Measurements from ENCODE around the gene ALDH16A1. TPM values are rescaled to one million over a fixed set of nuclear protein-coding genes. Genes with fewer than 3 reads are reported as not detected.
A peak's percentile ranks its signal among the peaks of the same experiment; 100 is the strongest.

ALDH16A1 gene
- total and polyA plus RNA-seq, 10 of the 15 experiments (the other 5 are each of a cell fraction or from before 2014, with no cell fraction given) = 1.7 to 49.3 (median 18.1) TPM

GRCh38 chr19:49469828-49470614, 17.0 kb downstream of the ALDH16A1 start (continued):
- TF ChIP-seq ETV6 (conservative IDR thresholded peaks at IDR 0.05 in 1 of 2, IDR thresholded peaks at IDR 0.05 in 1 of 2; ENCODE audit: borderline replicate concordance in 1 of 2, low read depth in 1 of 2) (peak in 1 of 2 experiments; percentile 51; a peak in 1 of 4 replicates), SMC3 (IDR thresholded peaks at IDR 0.05; ENCODE audit: borderline replicate concordance, low read length) (peak; percentile 83), ZBTB40 (IDR thresholded peaks at IDR 0.05; ENCODE audit: borderline replicate concordance) (no peak), DPF2 (IDR thresholded peaks at IDR 0.05) (peak; percentile 84), SP1 (IDR thresholded peaks at IDR 0.05; ENCODE audit: low read depth, low read length) (peak; percentile 30), HDAC2 (IDR thresholded peaks at IDR 0.05) (no peak), TCF3 (IDR thresholded peaks at IDR 0.05; ENCODE audit: borderline replicate concordance, insufficient read depth, low read depth, low read length) (peak; percentile 68; the same call in 1 of the 2 replicates), CBFB (IDR thresholded peaks at IDR 0.05; ENCODE audit: low read depth) (peak; percentile 64; the same call in 1 of the 2 replicates), GATAD2B (conservative IDR thresholded peaks at IDR 0.05; ENCODE audit: low read depth) (peak; percentile 90), EED (IDR thresholded peaks at IDR 0.05; ENCODE audit: low read depth) (peak; percentile 87), GABPA (IDR thresholded peaks at IDR 0.05; ENCODE audit: low read depth) (no peak), RELB (IDR thresholded peaks at IDR 0.05; ENCODE audit: low read depth) (peak; percentile 62; the same call in 1 of the 2 replicates), SIX5 (IDR thresholded peaks at IDR 0.05; ENCODE audit: low read depth, low read length, severe bottlenecking) (no peak), TBL1XR1 (IDR thresholded peaks at IDR 0.05; ENCODE audit: low read depth, low read length) (peak; percentile 76; the same call in 1 of the 2 replicates), IKZF1 (conservative IDR thresholded peaks at IDR 0.05) (peak; percentile 89), ZNF592 (IDR thresholded peaks at IDR 0.05) (peak; percentile 75; the same call in 1 of the 2 replicates)

All from GM12878 (cell line).